GM19351 (cell line): Measurements from ENCODE around the gene LHX8.
"Not testable (repeated sequence)": the region's sequence is repeated elsewhere in the genome, so short reads cannot be mapped to it uniquely, and the experiment has no call there.

Experiments
- ATAC-seq: cut with Tn5 transposase; IDR thresholded peaks from one replicate; pipeline ENCODE4 v1.9.1; 2021; ENCODE audit warnings: mild to moderate bottlenecking, moderate library complexity; ENCODE audit not compliant: unreplicated experiment

The LHX8 gene

DNA sequence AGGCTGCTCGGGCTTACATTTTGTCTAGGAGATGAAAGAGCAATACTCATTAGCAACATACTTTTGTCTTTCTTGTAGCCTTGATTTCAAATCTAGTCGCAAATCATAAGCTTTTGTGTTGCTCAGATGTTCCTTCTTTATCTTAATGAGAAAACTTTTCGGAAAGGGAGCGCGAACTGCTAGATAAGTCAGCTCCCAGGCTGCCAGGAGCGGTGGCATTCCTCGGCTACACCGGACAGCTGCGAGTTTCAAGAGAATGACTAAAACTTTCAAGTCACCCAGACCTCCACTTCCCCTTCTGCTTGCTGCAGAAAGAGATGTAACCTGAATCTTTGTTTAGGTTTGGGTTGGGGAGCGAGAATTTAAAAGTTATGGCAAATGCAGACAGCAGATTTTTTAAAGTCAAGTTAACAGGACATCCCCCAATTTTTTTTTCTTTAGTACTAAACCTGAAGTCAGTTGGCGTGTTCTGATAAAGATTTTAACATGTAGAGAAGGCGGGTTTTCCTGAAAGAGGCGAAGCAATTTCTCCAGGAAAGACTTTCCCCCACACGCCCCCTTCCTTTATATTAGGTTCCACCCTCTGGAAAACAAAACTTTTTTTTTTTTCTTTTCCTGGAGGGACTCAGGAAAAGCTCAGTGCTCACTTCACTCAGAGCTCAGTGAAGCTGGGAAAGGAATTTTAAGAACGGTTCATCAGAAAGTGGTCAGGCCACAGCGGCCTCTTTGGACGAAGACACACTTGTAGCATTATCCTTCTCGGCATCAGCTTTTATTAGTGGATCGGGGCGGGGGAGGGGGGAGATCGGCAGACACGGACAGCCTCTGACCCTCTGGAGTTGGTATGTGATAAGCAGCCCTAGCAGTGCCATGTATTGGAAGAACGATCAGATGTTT lies at the start of gene LHX8:
LHX8 (plus strand) TSS at position 639 of the 897 bp plus-strand sequence. CDS start 2,227 bp downstream, outside the sequence.
- no peak for ATAC-seq

DNA sequence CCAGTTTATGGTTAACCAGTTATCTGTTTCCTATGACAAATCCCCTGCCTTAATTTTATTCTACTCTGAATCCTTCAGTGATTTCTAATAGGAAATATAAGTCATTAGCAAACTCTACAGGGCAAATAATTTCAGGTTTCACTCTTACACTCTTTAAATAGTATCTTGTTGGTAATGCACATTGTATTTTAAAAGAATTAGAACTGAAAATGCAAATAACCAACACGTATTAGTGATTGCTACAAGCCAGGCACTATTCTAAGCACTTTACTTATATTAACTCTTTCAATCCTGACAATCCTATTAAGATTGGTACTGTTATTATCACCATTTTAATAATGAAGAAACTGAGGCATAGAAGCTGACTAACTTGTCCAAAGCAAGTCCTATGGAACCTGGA lies 48.3 kb upstream of the LHX8 start:
- ATAC-seq, result no peak

DNA sequence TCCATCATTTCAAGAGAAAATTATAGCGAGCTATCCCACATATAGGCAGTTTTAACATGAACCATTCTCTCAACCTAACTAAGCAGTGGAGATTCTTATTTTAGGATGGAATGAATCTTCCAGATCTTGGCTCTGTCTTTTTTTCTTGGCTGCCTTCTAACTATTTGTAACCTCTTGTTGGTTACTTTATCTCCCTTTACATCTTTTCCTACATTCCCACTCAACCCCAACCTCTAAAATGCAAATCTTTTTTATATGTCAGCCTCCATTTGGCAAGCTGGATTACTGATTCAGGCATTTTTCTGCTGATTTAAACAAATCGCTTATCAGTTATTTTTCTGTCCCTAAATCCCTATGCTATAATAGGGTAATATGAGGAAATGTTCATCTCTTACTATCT lies 46.9 kb upstream of the LHX8 start:
- ATAC-seq, result no peak

DNA sequence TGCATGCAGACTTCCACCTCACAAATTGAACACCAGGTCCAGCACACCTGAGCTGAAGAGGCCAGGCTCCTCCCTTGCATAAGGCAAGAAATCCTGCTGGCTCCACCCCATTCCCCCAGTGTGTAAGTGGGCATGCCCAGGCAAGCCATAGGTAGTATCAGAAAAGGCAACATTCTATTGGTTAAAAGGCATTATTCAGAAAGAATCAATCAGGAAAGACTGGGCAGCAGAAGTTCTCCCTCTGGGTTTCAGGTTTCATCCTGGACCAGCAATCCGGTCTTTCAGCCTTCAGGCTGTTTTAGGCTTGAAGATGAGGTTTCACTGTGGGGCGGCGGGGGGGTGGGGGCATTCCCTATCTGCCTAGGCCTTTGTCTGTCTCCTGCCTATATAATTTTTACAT lies 42.0 kb upstream of the LHX8 start:
- no peak for ATAC-seq

DNA sequence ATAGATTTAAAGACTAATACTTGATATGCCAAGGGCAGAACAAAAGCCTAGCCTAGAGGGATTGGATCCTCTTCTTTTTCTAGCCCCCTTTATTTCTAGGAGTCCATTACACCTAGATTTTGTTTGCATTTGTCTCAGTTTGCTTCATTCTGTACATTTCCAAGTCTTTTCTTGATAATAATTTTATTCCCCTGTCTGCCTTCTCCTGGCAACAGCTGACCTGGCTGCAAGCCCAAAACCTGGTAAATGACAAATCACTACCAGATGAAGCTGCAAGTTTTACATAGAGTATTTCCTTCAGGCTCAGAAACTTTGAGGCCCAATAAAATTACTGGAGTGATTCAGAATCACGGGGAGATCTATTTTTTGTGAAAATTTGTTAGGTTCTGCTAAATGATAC lies 36.5 kb upstream of the LHX8 start:
- no peak for ATAC-seq

- no peak for ATAC-seq
These were observed 34.6 kb upstream of the LHX8 start for GRCh38 chr1:75099581-75099980.

- no peak for ATAC-seq
These were observed 33.6 kb upstream of the LHX8 start for GRCh38 chr1:75100481-75101092.

DNA sequence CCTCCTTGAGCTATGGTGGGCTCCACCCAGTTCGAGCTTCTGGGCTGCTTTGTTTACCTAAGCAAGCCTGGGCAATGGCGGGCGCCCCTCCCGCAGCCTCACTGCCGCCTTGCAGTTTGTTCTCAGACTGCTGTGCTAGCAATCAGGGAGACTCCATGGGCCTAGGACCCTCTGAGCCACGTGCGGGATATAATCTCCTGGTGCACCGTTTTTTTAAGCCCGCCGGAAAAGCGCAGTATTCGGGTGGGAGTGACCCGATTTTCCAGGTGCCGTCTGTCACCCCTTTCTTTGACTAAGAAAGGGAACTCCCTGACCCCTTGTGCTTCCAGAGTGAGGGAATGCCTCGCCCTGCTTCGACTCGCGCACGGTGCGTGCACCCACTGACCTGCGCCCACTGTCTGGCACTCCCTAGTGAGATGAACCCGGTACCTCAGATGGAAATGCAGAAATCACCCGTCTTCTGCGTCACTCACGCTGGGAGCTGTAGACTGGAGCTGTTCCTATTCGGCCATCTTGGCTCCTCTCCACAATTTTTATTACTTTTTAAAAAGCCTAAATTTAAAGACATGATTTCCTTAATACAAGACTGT lies 21.7 kb upstream of the LHX8 start:
- ATAC-seq, result not testable (repeated sequence)

GRCh38 chr1:75115654-75116053 lies 18.5 kb upstream of the LHX8 start:
- no peak for ATAC-seq

- no peak for ATAC-seq
These were observed 10.4 kb upstream of the LHX8 start for GRCh38 chr1:75123756-75124155.

DNA sequence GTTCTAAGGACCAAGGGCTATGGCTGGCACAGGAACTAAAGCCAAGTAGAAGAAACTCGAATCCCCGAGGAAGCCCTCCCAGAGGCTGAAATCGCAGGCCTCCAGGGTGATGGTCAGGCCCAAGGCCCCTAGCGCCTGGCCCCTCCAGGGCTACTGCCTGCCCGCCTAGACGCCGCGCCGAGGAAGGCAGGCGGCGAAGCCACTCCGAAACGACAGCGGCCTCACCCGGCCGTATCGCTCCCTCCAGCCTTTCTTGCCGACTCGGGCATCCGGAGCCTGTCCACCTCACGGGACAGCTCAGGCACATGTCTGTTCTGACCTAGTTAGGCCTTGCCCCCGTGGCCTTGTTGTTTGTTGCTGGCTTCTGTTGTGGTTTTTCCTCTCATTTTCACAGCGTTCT lies 9.7 kb upstream of the LHX8 start:
- no peak for ATAC-seq

DNA sequence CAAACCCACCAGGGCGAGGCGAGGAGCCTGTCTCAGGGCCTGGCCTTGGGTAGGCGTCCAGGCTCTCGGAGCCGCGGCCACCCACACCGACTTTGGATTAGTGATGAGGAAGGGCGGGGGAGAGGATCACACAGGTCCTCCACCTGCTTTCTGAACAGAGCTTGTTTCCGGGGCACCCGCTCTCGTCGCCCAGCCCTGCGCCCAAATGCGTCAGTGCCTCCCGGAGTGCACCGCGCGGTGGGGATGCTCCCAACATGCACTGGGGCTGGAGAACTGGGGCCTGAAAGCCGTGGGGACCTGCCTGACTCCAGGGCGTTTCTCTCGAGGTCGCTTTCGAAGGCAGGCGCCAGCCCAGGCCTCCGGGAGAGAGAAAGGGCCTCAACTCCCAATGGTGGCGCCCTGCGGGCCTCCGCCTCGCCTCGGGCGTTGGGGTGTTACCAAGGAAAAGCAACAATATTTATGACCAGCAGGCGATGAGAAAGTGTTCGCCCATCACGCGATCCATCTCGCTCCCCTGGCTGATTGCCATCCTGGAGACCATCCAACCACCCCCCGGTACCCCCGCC lies 8.9 kb upstream of the LHX8 start:
- ATAC-seq, result no peak

GRCh38 chr1:75126611-75127101 lies 7.5 kb upstream of the LHX8 start:
- no peak for ATAC-seq

- no peak for ATAC-seq
These were observed 6.1 kb upstream of the LHX8 start for GRCh38 chr1:75127916-75128717.

GRCh38 chr1:75129660-75129982 lies 4.6 kb upstream of the LHX8 start:
- ATAC-seq, result no peak

DNA sequence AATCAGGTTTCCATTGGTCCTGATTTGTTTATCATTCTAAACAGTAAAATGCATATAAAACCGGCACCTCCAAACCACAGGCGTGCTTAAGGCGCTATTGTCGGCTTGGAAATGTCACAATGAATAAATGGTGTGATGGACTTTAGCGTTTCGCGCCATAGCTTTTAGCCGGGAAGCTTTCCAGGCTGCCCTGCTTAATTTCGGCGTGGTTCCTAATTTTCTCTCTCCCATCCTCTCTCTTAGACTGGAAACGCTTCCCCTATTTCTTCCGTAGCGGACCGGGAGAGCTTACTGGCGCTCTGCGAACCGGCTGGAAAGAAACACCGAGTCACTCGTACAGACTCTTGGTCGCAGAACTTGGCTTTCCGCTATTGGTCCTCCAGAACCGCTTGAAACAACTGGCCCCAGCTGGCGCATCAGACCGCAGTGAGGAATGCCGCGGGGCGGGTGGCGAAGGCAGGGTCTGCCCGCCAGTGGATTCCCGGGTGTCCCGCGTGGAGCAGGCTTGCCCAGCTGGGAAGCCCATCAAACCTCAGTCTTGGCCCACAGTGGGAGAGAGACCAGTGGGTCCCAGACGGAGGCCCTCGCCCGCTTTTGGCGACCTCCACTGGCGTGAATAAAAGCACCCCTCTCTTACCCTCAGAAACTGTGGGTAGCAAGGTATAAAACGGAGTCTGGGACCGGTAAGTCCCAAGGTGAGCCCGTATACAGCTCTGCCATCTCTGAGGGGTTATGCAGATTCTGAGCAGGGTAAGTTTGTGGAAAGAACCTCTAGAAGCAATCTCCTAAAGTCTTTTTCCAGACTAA lies 4.0 kb upstream of the LHX8 start:
- ATAC-seq, result no peak

GRCh38 chr1:75130865-75131564 lies 3.2 kb upstream of the LHX8 start:
- ATAC-seq, result no peak

DNA sequence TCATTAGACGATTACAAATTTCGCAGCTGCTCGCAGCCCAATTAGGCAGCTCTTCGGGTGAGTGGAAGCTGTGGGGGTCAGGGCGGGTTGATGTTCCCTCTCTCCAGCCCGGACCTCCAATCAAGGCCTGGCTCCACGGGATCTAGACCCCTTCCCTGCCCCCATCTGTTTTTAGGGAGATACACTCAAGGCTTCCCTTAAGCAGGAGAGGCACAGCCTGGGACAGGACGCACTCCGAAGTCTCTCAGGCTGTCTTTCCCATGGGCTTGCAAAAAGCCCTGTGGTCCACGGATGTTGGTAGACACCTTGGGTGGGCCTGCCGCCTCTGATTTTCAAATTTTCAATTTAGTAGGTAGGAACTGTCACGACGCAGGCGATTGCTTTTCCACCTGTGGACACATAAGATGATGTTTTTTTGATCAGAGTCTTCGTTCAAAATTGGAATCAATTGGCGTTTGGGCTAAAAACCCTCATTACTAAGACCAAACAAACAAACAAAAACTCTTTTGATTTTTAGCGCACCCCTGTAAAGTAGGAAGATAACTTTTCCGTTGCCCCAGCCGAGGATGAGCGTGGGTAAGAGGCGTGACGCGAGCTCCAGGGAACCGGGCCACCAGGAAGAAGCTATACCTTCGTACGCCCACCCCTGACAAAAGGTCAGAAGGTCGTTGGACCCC lies 2.5 kb upstream of the LHX8 start:
- no peak for ATAC-seq
